Astrocyte (in vitro differentiated cells and primary cell): ENCODE results near the gene CD24. TPM values are rescaled to one million over a fixed set of nuclear protein-coding genes. Genes with fewer than 3 reads are reported as not detected.

Source experiments
- DNase-seq: peaks from one replicate; pipeline ENCODE4 v3.0.0-alpha.2; 2010; ENCODE audit warnings: low read depth
- FAIRE-seq: peaks from 2 replicates; lab custom pipeline; 2011; peaks lifted over from hg19 to GRCh38; lab: Jason Lieb, UNC
- H2AFZ ChIP-seq: 2 replicates; pipeline ENCODE4 v1.6.0; 2012; ENCODE audit warnings: low read depth, low read length, inconsistent platforms
- H3K27ac ChIP-seq: 2 replicates; pipeline ENCODE4 v1.5.1; 2011; ENCODE audit warnings: low read depth, low read length, inconsistent platforms
- H3K27me3 ChIP-seq: 2 replicates; pipeline ENCODE4 v1.6.0; 2011; ENCODE audit warnings: low read length, inconsistent platforms; ENCODE audit not compliant: insufficient read depth
- H3K36me3 ChIP-seq: 2 replicates; pipeline ENCODE4 v1.5.1; 2011; ENCODE audit warnings: low read length, inconsistent platforms; ENCODE audit not compliant: insufficient read depth
- H3K4me1 ChIP-seq: 2 replicates; pipeline ENCODE4 v1.5.1; 2011; ENCODE audit warnings: low read length, inconsistent platforms; ENCODE audit not compliant: insufficient read depth
- H3K4me2 ChIP-seq: 2 replicates; pipeline ENCODE4 v1.6.0; 2012; ENCODE audit warnings: low read length, inconsistent platforms
- H3K4me3 ChIP-seq: 2 replicates; pipeline ENCODE4 v1.5.1; 2011; ENCODE audit warnings: low read depth, mild to moderate bottlenecking, low read length, inconsistent platforms; ENCODE audit not compliant: insufficient read depth
- H3K79me2 ChIP-seq: 2 replicates; pipeline ENCODE4 v1.6.0; 2012; ENCODE audit warnings: mild to moderate bottlenecking, low read length, inconsistent platforms; ENCODE audit not compliant: insufficient read depth
- H3K9ac ChIP-seq: 2 replicates; pipeline ENCODE4 v1.6.0; 2012; ENCODE audit warnings: mild to moderate bottlenecking, low read length, inconsistent platforms
- H3K9me3 ChIP-seq: 2 replicates; pipeline ENCODE4 v1.5.1; 2012; ENCODE audit warnings: low read depth, mild to moderate bottlenecking, low read length, inconsistent platforms; ENCODE audit not compliant: insufficient read depth
- H4K20me1 ChIP-seq: 2 replicates; pipeline ENCODE4 v1.6.0; 2012; ENCODE audit warnings: low read length, inconsistent platforms; ENCODE audit not compliant: insufficient read depth
- H3K27ac Mint-ChIP-seq: one replicate; pipeline ENCODE4 v1.8.0; 2021; ENCODE audit warnings: mild to moderate bottlenecking, mixed read lengths; ENCODE audit not compliant: unreplicated experiment
- H3K27me3 Mint-ChIP-seq: one replicate; pipeline ENCODE4 v1.8.0; 2021; ENCODE audit warnings: low read depth, mixed read lengths; ENCODE audit not compliant: unreplicated experiment
- H3K36me3 Mint-ChIP-seq: one replicate; pipeline ENCODE4 v1.8.0; 2021; ENCODE audit warnings: low read depth, mixed read lengths; ENCODE audit not compliant: unreplicated experiment
- H3K4me1 Mint-ChIP-seq: one replicate; pipeline ENCODE4 v1.8.0; 2021; ENCODE audit warnings: low read depth, mixed read lengths; ENCODE audit not compliant: unreplicated experiment
- H3K4me3 Mint-ChIP-seq: one replicate; pipeline ENCODE4 v1.8.0; 2021; ENCODE audit warnings: mild to moderate bottlenecking, moderate library complexity, mixed read lengths; ENCODE audit not compliant: unreplicated experiment
- H3K9me3 Mint-ChIP-seq: one replicate; pipeline ENCODE4 v1.8.0; 2021; ENCODE audit warnings: mild to moderate bottlenecking, mixed read lengths; ENCODE audit not compliant: unreplicated experiment
- CTCF ChIP-seq: IDR thresholded peaks from 2 replicates; pipeline ENCODE4 v1.5.1; 2011; ENCODE audit warnings: low read depth, mild to moderate bottlenecking, inconsistent platforms, low read length, moderate library complexity; ENCODE audit not compliant: insufficient read depth
- EZH2 ChIP-seq: IDR thresholded peaks from 2 replicates; pipeline ENCODE4 v1.6.1; 2012; ENCODE audit warnings: mild to moderate bottlenecking, low read length, inconsistent platforms; ENCODE audit not compliant: insufficient read depth
- total RNA-seq: library from RNA; stranded (reverse); gene quantifications from 2 replicates; pipeline ENCODE4 v1.2.1, GENCODE V29; 2021

The CD24 gene
- total RNA-seq, 1 donor from 2014 or later: 95.1 TPM

- Histone ChIP-seq H2AFZ (no peak overlapping the region), H3K4me3 (no peak overlapping the region), H4K20me1 (no peaks in the 10 kb centered on the region), H3K27ac (no peak overlapping the region), H3K27me3 (peaks cover 2% of the 10 kb centered on the region), H3K9ac (no peak overlapping the region), H3K9me3 (no peaks in the 10 kb centered on the region), H3K4me1 (no peaks in the 10 kb centered on the region), H3K79me2 (no peaks in the 10 kb centered on the region), H3K36me3 (no peaks in the 10 kb centered on the region), H3K4me2 (no peak overlapping the region)
- H3K27ac Mint-ChIP-seq: no peak overlapping the region
- FAIRE-seq (no peak), DNase-seq (no peak)
- peaks cover 6% of the 10 kb centered on the region for H3K4me1 Mint-ChIP-seq
- peaks cover 1% of the 10 kb centered on the region for H3K27me3 Mint-ChIP-seq
- H3K36me3 Mint-ChIP-seq: no peaks in the 10 kb centered on the region
- no peak for TF ChIP-seq EZH2
- no peak for TF ChIP-seq CTCF
- no peaks in the 10 kb centered on the region for H3K9me3 Mint-ChIP-seq
- H3K4me3 Mint-ChIP-seq: no peak overlapping the region
Observed at GRCh38 chr6:107019047-107019446, 44.5 kb upstream of the CD24 start.

- no peaks in the 10 kb centered on the region for H3K4me1 Mint-ChIP-seq
- H3K27me3 Mint-ChIP-seq: peaks cover 9% of the 10 kb centered on the region
- no peak for FAIRE-seq
Observed at GRCh38 chr6:107009499-107009898, 35.0 kb upstream of the CD24 start.

More at GRCh38 chr6:107009499-107009898, 35.0 kb upstream of the CD24 start:
- Histone ChIP-seq H2AFZ (no peak overlapping the region), H3K4me1 (no peaks in the 10 kb centered on the region), H3K79me2 (no peaks in the 10 kb centered on the region), H3K9ac (no peak overlapping the region), H3K27me3 (peaks cover 3% of the 10 kb centered on the region), H3K4me3 (no peak overlapping the region), H3K27ac (no peak overlapping the region), H3K4me2 (no peak overlapping the region), H4K20me1 (no peaks in the 10 kb centered on the region), H3K36me3 (no peaks in the 10 kb centered on the region), H3K9me3 (no peaks in the 10 kb centered on the region)
- no peaks in the 10 kb centered on the region for H3K9me3 Mint-ChIP-seq
- TF ChIP-seq EZH2 (no peak), CTCF (no peak)
- H3K27ac Mint-ChIP-seq: no peak overlapping the region
- H3K36me3 Mint-ChIP-seq: no peaks in the 10 kb centered on the region
- H3K4me3 Mint-ChIP-seq: no peak overlapping the region
- DNase-seq: no peak
